GM18873 (cell line): ENCODE data around the gene SPPL3.
"Not testable (repeated sequence)": the region's sequence is repeated elsewhere in the genome, so short reads cannot be mapped to it uniquely, and the experiment has no call there.

ENCODE experiments used
- ATAC-seq: cut with Tn5 transposase; IDR thresholded peaks from one replicate; pipeline ENCODE4 v1.9.1; 2021; ENCODE audit warnings: mild to moderate bottlenecking, moderate library complexity, moderate number of reproducible peaks; ENCODE audit not compliant: unreplicated experiment, low FRiP score

The SPPL3 gene

DNA sequence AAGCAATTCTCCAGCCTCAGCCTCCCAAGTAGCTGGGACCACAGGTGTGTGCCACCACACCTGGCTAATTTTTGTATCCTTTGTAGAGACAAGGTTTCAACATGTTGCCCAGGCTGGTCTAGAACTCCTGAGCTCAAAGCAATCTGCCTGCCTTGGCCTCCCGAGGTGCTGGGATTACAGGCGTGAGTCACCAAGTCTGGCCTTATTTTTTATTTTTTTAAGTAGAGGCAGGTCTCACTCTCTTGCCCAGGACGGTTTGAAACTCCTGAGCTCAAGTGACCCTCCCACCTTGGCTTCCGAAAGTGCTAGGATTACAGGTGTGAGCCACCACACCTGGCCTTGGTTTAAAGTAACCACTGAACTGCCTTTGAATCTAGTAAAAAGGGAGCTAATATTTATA is 56.8 kb downstream of the SPPL3 start:
- ATAC-seq = no peak

DNA sequence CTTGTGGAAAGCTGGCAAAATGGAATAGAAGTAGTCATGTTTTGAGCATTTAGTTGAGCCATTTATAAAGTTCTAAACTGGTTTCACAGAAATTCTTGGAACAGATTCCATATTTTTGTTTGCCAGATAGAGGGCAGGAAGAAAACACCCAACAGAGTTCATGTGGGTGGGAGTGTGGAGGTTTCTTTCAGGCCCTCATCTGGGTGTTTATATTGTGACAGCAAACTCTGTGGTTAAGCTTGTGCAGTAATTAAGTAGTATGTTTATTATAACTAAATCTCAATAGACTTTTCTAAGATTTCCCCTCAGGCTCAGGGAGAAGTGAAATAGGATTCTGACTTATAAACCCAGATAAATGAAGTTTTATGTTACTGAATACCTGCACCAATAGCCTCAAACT is 57.4 kb downstream of the SPPL3 start:
- ATAC-seq = no peak

DNA sequence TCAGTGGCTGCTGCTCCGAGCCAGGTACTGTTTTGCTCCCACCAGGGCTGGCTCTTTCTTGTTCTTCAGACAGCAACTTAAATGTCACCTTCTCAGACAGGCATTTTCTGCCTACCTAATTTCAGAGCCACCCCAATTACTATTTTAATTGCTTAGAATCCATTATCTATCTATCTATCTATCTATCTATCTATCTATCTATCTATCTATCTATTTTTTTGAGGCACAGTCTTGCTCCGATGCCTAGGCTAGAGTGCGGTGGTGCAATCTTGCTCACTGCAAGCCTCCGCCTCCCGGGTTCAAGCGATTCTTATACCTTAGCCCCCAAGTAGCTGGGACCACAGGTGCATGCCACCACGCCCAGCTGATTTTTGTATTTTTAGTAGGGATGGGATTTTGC is 58.5 kb downstream of the SPPL3 start:
- ATAC-seq = no peak

DNA sequence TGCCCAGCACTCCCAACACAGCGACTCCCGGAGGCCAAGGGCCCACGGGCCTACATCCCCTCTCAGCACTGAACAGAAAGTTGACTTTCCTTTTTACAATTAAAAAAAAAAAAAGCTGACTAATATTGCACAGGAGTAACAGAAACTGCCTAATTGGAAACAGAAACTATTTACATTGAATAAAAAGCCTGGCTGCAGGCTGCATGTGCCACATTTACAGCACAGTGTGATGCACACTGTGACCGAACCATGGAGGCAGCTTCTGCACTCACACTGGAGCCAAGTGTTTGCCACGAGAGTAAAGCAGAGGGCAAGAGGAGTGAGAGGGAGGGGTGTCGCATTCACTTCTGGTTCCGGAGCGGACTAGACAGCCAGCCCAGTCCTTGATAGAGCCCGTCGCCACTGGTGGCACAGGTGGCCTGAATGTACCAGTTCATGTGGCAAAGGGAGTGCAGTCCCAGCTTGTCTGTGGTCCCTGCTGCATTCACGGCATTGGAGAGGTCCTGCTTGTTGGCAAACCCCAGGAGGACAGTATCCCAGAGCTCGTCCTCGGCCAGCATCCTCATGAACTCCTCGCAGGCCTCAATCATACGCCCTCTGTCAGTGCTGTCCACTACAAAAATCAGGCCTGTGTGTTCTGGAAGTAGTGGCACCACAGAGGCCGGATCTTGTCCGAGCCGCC is 59.2 kb downstream of the SPPL3 start:
- no peak for ATAC-seq

DNA sequence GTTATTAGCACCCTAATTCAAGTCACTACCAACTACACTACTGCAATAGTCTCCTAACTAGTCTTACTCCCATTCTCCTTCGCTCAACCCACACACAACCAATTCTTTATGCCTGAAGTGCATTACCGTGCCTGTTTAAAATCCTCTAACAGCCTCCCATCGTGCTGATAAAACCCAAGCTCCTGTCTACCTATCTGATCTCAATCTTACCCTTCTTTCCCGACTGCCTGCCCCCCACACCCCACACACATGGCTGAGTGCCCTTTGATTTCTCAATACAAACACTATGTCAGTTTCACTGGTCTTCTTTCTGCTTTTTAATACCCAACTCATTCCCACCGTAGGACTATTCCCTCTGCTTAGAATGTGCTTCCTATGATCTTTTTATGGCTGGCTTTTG is 59.9 kb downstream of the SPPL3 start:
- no peak for ATAC-seq

DNA sequence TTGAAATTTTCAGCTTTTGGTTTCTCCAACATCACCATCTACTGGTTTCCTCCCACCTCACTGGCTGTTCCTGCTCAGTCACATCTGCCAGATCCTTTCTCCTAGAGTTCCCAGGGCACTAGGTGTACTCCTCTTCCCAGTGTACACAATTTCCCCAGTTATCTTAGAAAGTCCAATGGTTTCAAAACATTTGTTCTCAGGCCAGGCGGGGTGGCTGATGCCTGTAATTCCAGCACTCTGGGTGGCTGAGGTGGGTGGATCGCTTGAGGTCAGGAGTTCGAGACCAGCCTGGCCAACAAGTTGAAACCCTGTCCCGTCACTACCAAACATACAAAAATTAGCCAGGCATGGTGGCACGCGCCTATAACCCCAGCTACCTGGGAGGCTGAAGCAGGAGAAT is 60.7 kb downstream of the SPPL3 start:
- no peak for ATAC-seq

DNA sequence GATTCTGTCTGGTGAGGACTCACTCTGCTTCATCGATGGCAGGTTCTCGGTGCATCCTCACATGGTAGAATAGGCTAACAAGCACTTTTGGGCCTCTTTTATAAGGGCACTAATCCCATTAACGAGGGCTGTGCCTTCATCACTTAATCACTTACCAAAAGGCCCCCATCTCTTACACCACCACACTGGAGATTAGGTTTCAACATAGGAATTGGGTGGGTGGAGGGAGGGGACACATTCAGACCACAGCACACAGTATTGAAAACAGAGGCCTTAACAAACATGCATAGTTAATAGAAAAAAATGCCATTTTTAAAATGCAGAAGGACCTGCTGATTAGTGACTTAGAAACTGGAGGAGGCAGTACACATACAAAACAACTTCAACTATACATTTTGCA is 61.6 kb downstream of the SPPL3 start:
- no peak for ATAC-seq

DNA sequence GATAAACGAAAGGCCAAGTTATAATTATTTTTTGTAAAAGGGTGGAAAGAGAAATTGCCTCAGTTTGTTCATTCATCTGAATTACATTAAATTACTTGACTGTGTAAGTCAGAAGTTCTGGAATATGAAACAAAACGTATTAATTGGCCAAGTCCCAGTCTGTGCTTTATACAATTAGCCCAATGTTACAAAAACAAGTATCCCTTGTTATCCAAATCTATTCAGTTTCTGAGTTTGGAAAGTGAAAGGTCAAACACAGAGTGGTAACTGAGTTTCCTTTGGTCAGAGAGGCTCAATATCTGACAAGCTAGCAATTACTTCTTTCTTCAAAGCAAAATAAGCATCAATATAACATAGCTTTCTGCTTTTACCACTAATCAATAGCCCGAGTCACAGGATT is 62.6 kb downstream of the SPPL3 start:
- no peak for ATAC-seq

DNA sequence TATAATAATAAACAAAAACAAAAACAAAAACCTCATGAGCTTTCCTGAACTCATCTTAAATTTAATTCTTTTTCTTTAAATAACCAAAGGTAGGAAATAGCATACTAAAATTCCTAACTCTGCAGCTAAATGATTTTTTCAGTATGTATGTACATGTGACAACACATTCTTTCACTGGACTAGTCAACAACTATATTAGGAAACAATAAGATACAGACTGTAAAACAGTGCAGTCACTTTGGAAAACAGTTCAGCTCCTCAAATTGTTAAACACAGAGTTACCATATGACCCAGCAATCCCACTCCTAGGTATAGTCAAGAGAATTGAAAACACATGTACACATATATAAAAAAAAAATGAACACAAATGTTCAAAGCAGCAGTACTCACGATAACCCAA is 64.7 kb downstream of the SPPL3 start:
- no peak for ATAC-seq

DNA sequence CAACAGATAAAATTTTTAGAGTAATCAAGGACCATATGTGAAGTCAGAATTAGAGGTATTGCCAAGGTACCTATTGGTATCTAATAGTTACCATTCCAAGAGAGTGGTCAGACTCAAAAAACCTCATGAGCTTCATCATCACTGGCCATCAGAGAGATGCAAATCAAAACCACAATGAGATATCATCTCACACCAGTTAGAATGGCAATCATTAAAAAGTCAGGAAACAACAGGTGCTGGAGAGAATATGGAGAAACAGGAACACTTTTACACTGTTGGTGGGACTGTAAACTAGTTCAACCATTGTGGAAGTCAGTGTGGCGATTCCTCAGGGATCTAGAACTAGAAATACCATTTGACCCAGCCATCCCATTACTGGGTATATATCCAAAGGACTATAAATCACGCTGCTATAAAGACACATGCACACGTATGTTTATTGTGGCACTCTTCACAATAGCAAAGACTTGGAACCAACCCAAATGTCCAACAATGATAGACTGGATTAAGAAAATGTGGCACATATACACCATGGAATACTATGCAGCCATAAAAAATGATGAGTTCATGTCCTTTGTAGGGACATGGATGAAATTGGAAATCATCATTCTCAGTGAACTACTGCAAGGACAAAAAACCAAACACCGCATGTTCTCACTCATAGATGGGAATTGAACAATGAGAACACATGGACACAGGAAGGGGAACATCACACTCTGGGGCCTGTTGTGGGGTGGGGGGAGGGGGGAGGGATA is 65.4 kb downstream of the SPPL3 start:
- not testable (repeated sequence) for ATAC-seq

DNA sequence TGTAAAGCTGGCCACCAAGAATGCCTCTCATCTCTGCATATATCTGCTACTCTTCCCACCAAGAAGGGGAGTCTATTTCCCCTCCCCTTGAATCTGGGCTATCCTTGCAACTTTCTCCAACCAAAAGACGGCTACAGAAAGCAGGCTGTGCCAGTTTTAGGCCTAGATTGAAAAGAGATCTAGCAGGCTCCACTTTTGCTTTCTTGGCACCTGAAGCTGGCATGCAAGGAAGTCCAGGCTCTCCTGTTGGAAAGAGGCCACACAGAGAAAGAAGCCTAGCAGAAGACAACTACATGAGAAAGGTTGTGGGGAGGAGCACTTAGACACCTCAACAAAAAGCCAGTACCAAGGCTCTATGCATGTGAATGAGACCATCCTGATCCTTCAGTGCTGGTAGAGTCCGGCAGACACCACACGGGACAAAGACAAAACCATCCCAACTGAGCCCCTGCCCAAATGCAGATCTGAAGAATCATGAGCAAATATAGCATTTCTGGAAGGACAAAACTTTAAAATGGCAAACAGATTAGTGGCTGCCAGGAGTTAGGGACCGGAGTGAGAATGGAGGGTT is 68.0 kb downstream of the SPPL3 start:
- no peak for ATAC-seq

DNA sequence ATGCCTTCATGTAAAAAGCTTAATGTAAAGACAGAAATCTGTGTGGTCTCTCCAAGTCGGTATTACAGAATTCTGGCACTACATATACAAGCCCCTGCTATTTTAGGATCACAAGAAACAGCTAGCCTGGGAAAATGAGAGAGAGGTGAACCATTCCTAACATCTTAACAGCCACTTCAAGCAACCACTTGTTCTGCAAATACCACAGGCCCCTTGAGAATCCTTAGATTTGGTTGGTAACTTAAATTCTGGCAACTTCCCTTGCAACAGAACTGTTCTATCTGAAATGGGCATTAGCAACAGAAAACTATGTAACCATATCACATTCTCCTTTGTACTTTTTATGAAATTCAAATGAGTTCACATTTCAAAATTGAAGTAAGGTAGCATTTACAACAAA is 68.5 kb downstream of the SPPL3 start:
- no peak for ATAC-seq

DNA sequence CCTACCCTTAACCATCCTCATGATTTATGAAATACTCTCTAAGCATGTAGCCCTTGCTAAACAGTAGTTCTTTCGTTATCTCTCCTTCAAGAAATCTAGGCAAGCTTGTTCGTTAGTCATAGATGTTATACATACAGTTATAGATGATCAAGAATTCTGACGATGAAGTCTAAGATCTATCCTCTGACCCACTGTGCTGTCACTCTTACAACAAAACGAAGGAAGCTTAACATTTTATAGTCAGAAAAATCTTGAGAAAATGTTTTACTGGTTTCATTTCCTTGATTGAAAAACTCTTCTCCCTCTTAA is 68.9 kb downstream of the SPPL3 start:
- no peak for ATAC-seq

DNA sequence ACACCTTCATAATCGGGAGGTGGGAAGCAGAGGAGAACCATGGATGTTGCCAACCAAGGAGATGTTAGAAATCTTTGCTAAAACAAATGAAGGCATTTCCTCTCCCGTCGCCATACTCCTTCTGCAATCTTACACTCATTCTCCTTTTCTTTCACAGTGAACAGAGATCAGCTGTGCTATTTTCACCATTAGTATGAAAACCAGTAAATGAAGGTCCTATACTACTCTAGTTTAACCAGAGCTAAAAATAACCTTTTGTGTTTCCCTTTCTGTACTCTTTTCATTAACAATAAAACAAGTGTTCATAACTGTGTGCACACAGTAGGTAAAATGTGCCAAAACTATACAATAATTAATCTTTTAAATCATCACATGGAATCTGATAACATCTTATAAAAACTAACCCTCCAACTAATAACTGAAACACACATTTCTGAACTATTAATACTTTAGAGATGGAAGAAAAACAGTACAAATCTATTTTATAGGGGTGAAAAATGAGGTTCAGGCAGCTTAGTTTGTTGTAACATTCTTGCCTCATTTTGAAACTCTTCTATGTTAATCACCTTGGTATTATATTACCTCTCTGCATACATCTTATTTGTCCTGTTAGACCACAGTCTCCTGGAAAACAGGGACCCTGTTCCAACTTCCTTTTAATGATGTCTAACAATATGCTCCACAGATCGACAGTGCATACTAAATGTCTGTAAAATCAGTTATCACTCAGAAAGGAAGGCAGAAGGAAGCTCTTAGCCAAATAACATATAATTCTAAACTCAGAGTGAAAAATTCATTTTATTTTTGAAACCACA is 69.5 kb downstream of the SPPL3 start:
- no peak for ATAC-seq

DNA sequence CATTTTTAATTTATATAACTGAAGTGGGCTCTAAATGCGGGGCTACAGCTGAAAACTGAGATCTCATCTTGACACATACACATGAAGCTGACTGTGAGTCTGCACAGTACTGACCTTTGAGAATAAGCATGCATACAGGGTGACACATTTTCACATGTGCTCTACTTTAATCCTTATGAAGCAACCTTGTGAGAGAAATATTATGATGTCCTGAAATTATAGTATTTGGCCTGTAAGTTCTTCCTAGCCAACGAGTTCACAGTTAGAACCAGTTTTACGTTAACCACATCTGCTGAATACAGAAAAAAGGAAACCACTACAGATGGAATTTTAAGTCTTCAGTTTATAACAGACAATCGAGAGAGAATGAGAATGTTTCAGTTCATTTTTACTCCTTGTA is 70.3 kb downstream of the SPPL3 start:
- no peak for ATAC-seq

DNA sequence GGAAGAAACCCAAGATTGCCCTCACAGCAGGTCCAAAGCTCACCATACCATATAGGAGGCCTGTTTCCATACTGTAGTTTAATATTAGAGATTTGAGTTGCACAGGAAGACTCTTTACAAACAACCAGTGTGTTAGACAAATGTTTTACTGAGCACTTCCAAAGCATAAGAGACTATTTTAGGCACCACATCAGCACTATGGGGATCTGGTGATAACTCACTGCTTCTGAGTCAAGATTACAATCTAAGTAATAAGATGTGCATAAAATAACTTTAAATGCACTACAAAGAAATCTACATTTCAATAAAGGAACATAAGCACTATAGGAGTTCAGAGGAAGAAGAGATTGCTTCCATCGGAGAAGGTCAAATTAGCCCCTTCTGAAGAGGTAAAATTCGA is 71.4 kb downstream of the SPPL3 start:
- ATAC-seq = no peak

DNA sequence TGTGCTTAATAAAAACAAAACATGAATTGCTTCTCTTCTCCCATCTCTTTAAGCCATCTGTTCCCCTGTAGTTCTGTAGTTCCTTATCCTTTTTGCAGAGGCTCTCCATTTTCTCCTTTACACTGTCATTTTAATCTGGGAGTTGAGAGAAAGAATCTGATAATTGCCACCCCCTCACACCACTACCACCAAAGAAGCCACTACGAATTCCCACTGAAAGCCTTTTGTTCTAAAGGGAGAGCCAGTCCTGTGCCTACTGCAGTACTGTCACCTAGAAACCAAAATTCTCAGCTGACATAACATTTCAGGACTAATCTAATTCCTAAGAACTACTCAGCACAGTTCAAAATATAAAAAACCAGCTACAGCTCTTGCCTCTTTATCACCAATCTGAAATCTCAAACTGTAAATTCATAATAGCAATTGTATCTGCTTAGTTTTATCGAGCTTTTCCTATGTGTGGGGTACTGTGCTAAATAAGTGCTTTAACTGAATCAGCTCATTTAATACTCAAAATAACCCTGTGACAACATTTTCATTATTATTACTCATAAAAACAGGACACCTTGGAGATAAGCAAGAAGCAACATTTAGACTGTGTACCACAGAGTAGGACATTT is 72.4 kb downstream of the SPPL3 start:
- no peak for ATAC-seq

DNA sequence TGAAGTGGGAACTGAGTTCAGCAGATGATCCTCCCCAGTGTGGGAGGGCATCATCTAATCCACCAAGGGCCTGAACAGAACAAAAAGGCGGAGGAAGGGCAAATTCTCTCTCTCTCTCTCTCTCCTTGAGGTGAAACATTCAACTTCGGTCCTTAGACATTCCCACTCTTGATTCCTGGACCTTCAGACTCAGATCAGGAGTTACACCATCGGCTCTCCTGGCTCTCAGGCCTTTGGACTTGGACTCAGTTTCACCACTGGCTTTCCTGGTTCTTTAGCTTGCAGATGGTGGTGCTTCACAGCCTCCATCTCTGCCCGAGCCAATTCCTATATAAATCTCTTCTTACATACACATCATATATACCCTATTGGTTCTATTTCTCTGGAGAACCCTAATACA is 73.2 kb downstream of the SPPL3 start:
- no peak for ATAC-seq

DNA sequence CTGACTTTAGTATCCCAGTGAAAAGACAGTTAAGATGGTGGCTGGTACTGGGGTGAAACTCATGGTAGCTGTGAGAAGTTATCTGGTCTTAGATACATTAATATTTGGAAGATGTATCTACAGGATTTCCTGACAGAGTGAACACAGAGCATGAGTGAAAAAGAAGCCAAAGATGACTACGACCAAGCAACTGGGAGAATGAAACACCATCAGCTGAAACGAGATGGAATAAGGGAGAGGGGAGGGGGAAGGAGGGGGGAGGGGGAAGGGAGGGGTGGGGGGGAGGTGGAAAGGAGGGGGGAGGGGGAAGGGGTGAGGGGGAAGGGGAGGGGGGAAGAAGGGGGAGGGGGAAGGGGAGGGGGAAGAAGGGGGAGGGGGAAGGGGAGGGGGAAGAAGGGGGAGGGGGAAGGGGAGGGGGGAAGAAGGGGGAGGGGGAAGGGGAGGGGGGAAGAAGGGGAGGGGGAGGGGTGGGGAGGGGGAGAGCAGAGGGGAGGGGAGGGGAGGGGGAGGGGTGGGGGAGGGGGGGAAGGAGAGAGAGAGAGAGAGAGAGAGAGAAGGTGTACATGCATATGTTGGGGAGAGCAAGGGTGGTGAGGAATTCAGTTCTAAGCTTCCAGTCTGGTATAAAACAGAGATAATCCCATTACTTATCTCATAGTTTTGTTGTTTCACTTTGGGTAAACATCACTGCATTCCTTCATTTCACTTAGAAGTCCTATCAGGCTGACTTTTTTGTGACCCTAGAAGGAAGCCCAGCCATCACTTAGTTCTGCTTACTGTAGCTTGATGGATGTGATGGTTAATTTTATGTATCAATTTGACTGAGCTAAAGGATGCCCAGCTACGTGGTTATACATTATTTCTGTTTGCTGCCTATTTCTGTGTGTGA is 73.9 kb downstream of the SPPL3 start:
- ATAC-seq = no peak

DNA sequence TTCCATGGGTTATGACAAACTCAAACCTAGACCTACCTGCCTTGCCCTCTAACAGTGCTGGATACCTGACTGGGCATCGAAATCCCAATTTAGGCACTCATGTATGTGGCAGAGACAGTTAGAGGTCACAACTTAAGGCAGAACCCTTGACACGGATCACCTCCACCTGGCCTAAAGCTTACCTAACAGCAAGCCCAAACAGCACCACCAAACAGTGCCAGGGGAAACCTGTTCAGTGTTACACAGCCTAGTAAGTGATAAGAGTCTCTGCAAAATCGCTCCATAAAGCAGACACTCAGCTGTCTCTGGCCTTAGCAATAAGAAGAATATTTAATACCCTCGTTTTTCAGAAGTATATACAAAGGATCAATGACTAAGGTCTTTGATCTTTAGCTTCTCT is 77.8 kb downstream of the SPPL3 start:
- no peak for ATAC-seq
